NAMALWA (cell line): ENCODE measurements around the gene UNG.
A peak's percentile ranks its signal among the peaks of the same experiment; 100 is the strongest.
"Not testable (repeated sequence)": the region's sequence is repeated elsewhere in the genome, so short reads cannot be mapped to it uniquely, and the experiment has no call there.

ENCODE experiments used
- DNase-seq: peaks from one replicate; pipeline ENCODE4 v3.0.0-alpha.2; 2015; ENCODE audit warnings: low spot score

The UNG gene

DNA sequence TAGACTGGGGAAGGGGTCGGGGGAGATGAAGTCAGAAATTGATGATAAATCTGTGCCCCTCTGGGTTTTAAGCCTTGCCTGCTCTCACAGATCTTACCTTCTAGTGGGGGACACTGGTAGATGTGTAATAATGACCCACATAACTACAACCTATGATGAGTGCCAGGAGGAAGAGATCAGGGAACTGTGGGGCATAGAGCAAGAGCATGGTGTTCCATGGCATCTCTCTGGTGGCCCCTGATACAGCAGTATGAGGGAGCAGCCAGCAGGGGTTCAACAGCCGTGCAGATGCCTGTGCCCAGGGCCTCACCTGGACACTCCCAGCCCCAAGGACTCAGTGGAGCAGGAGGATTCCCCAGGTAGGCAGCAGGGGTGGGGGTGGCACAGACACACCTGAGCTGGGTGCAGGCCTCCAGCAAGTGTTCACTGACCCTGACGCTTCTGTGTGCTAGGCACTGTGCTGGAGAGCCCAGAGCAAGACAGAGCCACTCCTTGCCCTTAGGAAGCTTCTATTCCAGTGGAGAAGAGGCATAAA, 24.0 kb downstream of the UNG start:
- DNase-seq = no peak

DNA sequence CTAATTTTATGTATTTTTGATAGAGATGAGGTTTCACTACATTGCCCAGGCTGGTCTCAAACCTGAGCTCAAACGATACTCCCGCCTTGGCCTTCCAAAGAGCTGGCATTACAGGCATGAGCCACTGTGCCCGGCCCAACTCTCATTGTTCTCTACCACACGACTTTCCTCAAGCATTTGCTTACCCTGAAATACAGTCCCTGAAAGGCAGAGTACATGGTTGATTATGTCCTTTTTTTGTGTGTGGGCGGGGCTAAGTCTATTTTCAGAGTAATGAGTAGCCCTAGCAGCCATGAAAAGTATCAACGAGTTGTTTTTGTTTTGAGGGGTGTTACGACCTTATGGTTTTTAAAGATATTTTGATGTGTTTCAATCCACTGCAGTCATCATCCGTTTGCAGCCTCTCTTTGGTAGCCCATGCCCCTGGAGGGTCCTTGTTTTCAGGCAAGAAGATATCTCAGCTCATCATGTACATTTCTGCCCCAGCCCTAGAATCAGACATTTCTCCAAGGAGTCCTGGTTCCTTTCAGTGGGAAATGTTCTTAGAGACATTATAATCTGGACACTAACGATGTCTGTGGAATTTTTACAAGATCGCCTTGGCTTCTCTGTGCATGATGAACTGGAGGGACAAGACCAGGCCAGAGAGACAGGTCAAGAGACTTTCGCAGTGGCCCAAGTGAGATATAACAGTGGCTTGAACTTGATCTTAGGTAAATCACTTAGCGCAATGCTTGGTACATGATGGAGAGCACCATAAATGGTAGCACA, 27.7 kb downstream of the UNG start:
- DNase-seq = no peak

DNA sequence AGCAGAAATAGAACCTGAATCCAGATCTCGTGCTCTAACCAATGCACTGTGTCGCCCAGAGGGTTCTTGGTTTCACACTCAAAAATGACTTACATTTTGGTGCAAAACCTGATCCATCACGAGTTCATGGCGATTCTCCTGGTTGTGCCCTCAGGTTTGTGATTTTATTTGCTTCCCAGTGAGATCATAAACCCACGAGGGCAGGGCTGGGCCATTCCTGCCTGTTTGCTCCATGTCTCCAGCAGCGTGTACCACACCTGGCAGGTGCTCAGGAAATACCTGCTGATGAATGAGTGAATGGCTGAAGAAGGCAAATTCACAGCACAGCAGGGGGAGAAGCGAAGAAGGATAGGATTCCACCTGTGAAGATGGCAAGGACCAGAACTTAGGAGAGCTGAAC, 28.4 kb downstream of the UNG start:
- DNase-seq = no peak

DNA sequence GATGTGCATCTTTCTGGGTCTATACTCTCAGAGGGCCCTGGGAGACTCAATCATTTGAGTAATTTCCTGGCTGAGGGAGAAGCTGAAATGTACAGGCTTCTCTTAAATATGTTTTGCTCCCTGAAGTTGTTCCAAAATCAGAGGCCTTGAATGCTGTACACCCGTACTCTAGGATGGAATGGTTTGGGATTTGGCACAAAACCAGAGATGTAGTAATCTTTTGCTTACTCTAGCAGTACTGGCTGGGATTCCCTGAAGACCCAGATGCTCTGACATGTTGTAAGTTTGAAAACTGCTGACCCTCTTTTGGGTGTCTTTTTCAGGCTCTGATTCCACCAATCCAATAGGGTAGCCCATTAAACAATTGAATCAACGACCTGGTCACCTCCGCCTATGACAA, 29.4 kb downstream of the UNG start:
- no peak for DNase-seq

DNA sequence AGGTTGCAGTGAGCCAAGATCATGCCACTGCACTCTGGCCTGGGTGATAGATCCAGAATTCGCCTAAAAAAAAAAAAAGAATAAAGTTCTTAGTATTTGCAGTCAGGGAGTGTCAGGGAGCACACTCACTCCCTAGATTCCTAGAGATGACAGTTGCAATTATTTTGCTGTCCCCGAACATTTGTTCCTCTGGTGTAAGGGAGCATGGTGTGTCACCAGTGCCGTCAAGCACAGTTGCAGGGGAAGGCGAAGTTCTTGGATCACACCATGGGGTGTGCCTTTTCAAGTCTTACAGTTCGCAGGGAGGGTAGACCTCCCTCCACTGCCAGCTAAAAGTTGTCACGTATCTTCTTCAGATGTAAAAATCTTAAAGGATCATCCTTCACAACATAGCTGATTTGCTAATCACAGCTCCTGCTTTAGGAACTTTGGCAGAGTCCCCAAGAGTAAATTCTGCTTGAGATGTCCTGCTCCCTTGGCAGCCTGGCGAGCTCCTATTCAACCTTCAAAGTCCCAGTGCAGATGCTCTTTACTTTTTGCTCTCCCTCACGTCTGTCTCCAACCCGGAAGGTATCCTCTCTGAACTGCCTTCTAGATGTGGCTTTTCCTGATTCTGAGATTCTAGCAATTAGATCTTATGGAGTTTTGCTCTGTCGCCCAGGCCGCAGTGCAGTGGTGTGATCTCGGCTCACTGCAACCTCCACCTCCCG, 30.3 kb downstream of the UNG start:
- DNase-seq = no peak

DNA sequence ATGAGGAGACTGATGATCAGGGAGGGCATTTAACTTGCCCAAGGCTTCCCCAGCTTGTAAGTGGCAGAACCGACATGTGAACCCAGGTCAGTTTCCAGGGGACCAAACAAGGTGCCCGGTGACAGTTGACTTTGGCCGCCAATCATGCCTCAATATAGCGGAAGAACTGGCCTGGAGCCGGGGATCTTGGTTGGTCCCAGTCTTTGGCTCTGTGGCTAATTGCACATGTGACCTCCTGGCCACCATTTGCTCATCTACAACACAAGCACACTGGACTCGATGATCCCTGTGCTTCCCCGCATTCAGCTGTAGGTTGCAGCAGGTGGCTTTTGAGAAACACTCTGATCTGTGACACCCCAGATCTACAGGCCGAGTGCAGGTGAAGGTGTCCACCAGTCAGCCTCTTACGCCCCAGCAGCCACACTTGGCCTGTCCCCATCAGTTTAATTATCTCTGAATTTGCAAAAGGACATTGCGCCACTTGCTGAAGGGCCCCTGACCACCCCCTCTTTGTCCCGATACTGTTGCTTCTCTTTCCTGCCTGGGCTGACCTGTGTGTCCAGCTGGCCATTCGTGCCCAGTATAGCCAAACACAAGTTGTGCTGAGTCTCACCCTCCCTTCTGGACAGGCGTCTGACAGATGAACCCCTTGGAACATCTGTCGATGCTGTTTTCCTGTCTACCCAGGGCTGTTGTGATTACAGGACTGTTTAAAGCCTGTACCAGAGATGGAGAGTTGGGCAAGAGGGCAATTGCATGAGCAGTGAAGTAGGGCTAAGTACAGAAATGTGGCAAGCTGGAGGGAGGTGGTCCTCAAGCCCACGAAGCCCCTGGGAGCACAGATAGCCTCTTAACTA, 33.1 kb downstream of the UNG start:
- no peak for DNase-seq

DNA sequence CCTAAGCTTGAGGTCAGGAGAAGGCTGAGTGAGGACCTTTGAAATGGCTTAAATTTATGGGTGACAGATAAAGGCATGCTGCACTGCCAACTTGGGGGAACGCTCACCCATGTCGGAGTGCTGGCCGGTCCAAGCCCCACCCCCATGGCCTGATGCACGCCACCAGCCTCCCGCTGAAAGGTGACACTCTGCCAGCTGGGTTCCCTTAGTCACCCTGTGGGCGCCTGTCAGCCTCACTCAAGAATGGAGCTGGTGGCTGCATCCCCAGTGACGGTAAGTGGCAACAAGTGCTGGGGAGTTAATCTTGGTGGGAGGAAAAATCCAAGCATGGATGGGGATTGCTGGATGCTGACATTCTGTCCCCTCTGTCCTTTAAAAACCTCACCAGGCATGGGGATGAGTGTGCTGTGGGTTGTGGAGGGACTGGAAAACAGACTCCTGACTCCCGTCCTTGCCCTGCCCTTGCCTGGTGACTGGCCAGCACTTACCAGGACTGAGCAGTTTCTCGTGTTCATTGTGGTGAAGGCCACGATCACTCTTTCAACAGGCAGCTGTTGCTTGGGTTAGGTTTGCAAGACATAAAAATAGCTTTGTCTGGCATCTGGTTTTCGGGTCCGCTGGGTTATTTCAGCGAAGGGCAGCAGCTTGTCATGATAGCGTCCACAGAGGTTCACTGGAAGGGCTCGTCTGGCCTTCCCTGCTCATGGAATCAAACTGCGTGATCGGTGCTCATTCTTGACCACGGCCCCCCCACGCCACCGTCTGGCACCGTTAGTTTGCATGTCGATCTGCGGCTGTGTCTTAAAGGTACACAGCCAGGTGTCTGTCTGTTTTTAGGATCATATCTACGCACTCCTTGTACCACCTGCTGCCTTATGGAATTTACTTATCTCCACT, 34.0 kb downstream of the UNG start:
- no peak for DNase-seq

DNA sequence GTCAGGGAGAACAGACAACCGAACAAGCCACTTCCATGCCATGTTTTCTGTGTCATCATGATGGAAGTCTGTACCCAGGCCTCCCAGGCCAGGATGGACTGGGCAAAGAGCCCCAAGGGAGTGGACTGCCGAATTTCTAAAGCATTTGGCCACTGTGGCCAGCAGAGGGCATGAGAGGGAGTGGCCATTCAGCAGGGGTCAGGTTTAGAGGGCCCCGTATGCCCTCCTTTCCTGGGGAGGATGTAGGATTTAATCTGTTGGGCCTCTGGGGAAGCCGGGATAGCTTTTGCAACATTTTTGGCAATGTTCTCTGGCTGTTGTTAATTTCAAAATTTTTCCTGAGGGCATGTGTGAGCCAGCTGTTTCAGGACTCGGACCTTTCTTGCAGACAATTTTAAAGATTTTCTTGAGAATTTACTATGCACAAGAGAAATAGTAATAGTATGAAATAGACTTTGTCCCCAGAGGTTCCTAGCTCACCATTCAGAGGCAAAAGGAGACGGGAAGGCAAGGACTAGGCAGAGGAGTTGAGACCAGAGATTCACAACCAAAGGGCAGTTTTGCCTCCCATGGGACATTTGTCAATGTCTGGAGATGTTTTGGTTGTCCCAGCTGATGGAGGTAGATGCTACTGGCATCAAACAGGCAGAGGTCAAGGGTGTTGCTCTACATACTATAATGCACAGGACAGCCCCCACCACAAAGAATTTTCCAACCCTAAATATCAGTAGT, 37.0 kb downstream of the UNG start:
- no peak for DNase-seq

DNA sequence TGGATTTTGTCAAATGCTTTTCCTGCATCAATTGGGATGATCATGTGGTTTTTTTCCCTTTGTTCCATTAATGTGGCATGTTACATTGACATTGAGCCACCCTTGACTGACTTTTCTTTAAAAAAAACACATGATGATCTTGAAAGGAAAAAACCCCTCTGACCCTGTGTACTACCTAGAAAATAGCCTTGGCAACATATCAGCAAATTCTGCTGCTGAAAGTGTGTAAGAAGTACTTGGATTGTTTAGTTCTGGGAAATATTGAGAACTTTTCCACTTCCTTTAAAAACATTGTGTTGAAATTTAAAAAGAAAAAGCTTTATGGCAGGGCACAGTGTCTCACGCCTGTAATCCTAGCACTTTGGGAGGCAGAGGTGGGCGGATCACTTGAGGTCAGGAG, 39.7 kb downstream of the UNG start:
- no peak for DNase-seq

DNA sequence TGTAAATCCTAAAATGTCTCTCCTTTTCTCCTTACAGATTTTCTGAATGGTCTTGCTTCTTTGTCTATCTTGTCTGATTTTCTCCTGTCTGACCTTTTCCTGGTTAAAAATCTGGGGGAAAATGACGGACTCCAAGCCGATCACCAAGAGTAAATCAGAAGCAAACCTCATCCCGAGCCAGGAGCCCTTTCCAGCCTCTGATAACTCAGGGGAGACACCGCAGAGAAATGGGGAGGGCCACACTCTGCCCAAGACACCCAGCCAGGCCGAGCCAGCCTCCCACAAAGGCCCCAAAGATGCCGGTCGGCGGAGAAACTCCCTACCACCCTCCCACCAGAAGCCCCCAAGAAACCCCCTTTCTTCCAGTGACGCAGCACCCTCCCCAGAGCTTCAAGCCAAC, 42.0 kb downstream of the UNG start:
- no peak for DNase-seq

DNA sequence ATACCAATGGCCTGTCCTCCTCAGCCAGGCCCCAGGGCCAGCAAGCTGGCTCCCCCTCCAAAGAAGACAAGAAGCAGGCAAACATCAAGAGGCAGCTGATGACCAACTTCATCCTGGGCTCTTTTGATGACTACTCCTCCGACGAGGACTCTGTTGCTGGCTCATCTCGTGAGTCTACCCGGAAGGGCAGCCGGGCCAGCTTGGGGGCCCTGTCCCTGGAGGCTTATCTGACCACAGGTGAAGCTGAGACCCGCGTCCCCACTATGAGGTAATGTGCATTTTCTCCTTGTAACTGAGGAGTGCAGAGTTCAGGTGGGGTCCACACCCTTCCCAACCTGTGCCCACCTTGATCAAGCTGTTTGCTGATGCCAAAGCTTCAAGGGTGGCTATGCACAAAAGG, 42.4 kb downstream of the UNG start:
- DNase-seq = no peak

DNA sequence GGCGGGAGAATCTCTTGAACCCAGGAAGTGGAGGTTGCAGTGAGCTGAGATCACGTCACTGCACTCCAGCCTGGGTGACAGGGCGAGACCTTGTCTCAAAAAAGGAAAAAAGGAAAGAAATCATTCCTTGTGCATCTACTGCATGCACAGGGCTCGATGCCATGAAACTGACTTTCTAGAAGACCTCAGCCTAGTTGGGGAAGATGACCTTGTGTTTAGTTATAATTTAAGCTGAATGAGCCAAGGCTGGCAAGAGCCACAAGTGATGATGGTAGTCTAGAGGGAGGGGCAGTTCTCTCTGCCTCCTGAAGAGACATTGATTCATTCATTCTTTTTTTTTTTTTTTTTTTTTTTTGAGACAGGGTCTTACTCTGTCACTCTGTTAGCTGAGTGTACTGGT, 43.2 kb downstream of the UNG start:
- DNase-seq = no peak

DNA sequence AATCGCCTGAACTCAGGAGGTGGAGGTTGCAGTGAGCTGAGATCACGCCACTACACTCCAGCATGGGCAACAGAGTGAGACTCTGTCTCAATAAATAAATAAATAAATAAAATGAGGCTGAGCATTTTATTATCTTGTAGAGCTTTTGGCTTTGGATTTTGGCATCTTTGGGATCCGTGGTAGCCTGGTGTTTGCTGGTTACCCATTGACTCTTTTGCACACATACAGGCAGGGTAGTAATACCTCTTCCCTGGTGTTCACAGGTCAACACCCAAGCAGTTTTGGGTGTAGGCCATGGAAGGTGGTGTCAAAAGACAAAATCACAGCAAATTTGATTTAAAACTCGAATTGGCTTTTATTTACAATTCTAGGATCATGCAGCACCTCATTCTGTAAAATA, 46.8 kb downstream of the UNG start:
- DNase-seq = no peak

DNA sequence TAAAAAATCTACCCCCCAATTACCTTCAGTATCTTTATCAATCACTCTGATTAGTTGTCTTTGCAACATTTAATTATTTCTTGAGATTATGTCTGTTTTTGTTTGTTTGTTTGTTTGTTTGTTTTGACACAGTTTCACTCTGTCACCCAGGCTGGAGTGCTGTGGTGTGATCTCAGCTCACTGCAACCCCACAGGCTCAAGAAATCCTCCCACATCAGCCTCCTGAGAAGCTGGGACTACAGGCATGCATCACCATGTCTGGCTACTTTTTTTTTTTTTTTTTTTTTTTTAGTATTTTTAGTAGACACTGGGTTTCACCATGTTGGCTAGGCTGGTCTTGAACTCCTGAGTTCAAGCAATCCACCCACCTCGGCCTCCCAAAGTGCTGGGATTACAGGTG, 49.7 kb downstream of the UNG start:
- DNase-seq = not testable (repeated sequence)

DNA sequence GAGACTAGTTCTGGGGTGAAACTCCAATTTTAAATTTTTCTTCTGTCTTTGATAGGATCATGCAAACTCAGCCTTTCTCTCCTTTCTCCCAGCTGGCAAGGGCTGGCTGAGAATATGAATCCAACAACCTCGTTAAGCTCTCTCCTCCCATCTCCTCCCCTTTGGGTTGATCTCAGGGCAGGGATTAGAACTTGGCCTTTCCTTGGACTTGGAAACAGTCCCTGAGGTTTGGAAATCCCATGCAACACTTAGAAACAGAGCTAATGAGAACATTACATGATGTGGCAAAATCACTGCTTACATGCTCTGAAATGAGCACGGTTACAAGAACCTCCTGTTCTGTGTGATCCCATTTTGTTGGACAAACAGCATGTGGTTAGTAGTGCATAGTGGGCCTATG, 50.6 kb downstream of the UNG start:
- no peak for DNase-seq

DNA sequence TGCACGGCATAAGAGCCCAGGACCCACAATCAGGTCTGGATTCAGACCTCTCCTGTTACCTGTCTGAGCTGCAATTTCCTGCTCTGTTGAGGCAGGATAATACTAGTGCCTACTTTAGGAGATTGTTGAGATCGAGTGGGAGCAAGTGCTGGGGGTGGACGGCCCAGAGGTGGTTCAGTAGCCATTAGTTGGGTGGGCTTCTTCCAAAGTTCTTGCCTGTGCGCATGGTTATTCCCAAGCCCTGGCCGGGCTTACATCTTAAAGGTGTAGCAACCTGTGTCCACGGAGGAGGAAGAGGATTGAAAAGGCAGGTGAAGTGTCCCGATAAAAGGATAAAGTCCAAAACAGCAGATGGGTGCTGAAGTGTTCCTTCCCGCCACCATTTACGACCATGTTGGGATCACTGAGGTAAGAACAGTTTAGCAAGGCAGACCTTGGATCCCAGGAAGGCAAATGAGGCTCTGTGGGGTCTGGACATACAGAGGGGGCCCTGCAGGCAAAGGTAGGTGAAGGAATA, 52.8 kb downstream of the UNG start:
- no peak for DNase-seq

DNA sequence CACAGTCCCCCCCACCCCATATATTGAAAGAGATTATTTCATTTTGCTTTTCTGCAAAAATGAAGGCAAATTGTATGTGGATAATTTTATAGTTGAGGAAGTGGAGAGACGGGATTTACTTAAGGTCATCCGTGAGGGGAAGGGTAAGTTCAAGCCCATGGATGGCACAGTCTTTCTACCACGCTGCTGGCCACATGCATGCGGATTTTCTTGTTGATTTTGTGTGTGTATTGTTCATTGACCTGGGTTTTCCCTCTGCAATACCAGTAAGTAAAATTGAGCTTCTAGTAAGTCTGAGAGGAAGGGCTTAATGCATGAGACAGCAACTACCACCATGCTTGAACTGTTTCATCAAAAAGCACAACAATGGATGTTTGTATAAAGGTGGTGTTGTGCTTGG, 54.1 kb downstream of the UNG start:
- DNase-seq = no peak

DNA sequence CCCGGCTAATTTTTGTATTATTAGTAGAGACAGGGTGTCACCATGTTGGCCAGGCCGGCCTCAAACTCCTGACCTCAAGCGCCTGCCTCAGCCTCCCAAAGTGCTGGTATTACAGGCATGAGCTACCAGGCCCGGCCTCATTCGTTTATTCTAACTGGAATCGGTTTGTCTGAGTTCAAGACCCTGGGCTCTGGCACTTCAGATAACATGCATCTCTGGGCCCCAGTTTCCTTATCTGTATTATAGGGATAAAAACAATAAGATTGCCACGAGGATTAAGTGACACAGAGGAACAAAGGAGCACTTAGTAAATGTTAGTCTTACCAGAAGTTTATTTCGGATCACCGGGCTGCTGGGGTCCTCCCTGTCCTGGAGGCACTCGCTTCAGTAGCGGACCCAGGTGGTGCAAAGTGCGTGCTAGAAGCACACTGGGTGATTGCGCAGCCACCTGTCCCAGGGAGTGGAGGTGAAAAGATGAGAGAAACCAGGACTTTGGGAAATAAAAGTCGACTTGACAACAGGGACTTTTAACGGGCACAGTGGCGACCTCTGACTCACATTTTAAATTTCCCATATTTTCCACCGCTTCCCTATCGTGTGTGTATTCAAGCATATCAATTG, 56.5 kb downstream of the UNG start:
- DNase-seq = no peak

DNA sequence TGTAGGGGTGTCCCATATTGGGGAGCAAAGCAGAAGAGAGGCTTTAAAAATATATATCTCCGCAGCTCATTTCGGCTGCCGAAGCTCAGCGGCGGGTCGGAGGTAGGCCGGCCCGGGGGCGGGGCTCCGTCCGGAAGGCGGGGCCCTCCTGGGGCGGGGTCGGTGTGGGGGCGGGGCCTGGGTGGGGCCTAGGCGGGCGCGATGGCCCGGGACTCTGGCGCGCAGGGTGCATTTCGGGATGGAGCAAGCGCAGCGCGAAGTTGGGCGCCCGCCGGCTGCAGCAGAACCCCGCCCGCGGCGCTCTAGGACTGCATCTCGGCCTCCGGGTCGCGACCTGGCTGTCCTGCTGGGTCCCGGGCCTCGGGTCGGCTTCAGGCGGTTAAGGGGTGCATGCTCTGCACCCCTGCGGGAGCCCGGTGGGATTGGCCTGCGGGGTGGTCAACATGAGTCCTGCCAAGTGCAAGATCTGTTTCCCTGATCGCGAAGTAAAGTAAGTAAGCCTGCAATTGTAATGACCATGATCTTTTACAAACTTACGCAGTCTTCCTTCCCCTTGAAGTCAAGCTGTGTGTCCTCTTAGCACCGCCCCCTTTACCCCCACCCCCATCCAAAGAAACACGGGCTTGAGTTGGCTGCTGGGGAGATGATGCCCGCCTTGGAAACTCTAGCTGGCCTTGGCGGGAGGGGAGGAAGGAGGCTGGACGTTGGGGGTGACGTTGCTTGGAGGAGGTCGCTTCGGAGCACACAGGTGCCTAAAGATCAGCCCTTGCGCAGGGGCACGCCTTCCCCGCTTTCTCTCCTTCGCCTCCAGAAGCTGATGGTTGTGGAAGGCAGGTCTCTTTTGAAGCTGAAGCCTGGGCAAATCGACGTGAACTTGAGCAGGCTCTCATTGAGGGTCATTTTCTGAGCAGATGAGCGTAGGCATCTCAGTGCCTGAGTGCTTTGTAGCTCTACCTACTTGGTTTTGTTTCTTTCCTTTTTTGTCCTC, 57.3 kb downstream of the UNG start:
- peak; percentile 93 for DNase-seq
